ENCODE results near the gene ITPR1. TPM values are rescaled to one million over a fixed set of nuclear protein-coding genes. Genes with fewer than 3 reads are reported as not detected.
A peak's percentile ranks its signal among the peaks of the same experiment; 100 is the strongest.

The ITPR1 gene
- total and polyA plus RNA-seq, 2 of the 4 experiments (the other 2 are of a cell fraction): 1.8 to 5.7 TPM

DNA sequence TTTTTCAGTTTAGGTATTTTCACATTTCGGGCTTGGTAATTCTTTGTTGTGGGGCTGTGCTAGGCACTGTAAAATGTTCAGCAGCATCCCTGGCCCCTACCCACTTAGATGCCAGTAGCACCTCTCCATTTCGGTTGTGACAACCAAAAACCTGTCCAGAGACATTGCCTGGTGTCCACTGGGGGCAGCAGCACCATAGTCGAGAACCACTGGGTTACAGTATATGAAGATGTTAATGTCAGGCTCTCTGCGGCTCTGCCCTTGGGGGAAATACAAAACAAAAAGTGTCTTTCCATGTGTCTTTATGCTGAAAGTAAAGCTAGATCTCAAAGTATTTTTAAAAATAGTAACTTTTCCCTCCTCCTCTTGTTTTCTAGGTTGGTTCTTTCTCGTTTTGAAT lies 177.2 kb downstream of the ITPR1 start:
- dilution Hi-C loops (cut with HindIII; ENCODE audit: low sequenced_read_pairs, unreplicated experiment): no loop called here
- no peak overlapping the region for H2BK5ac ChIP-seq (ENCODE audit: low read depth, low read length, poor library complexity, severe bottlenecking)
- H4K91ac ChIP-seq (ENCODE audit: insufficient read depth, low read depth, low read length): no peak overlapping the region

More for the DNA sequence above, 177.2 kb downstream of the ITPR1 start:
- BruUV-seq (replicated peaks): no TSS peak
- peaks cover 2% of the 10 kb centered on the region; the same call in 1 of the 2 replicates for H3K9me1 ChIP-seq (ENCODE audit: insufficient read depth, low read length)
- no peaks in the 10 kb centered on the region for H3K4me1 ChIP-seq (ENCODE audit: control insufficient read depth, insufficient read depth, low read length)
- ATAC-seq (ENCODE audit: low read depth): no peak
- no peak for TF ChIP-seq MAZ (IDR thresholded peaks at IDR 0.05; ENCODE audit: borderline replicate concordance, low read depth, low read length)
- TF ChIP-seq NFE2L2 (IDR thresholded peaks at IDR 0.05; ENCODE audit: low read depth, low read length): no peak
- no peak for TF ChIP-seq SMC3 (IDR thresholded peaks at IDR 0.05; ENCODE audit: low read depth, low read length)
- TF ChIP-seq FOS (IDR thresholded peaks at IDR 0.05; ENCODE audit: low read depth, low read length): no peak
- TF ChIP-seq MXI1 (IDR thresholded peaks at IDR 0.05; ENCODE audit: borderline replicate concordance, low read depth, low read length): no peak
- TF ChIP-seq BHLHE40 (IDR thresholded peaks at IDR 0.05; ENCODE audit: low read depth, low read length): no peak
- TF ChIP-seq RAD21 (IDR thresholded peaks at IDR 0.05; ENCODE audit: low read length): peak; percentile 33; the same call in 1 of the 2 replicates
- TF ChIP-seq MAFK (IDR thresholded peaks at IDR 0.05; ENCODE audit: low read depth, low read length): no peak
- TF ChIP-seq, protein P1, sequence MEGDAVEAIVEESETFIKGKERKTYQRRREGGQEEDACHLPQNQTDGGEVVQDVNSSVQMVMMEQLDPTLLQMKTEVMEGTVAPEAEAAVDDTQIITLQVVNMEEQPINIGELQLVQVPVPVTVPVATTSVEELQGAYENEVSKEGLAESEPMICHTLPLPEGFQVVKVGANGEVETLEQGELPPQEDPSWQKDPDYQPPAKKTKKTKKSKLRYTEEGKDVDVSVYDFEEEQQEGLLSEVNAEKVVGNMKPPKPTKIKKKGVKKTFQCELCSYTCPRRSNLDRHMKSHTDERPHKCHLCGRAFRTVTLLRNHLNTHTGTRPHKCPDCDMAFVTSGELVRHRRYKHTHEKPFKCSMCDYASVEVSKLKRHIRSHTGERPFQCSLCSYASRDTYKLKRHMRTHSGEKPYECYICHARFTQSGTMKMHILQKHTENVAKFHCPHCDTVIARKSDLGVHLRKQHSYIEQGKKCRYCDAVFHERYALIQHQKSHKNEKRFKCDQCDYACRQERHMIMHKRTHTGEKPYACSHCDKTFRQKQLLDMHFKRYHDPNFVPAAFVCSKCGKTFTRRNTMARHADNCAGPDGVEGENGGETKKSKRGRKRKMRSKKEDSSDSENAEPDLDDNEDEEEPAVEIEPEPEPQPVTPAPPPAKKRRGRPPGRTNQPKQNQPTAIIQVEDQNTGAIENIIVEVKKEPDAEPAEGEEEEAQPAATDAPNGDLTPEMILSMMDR (conservative IDR thresholded peaks at IDR 0.05; ENCODE audit: low read depth, low read length): peak; percentile 33
- no peak for TF ChIP-seq CEBPB (IDR thresholded peaks at IDR 0.05; ENCODE audit: low read depth, low read length)
- no peak overlapping the region for H4K8ac ChIP-seq (ENCODE audit: low read depth in 2 of 2, low read length in 2 of 2)
- DNase-seq: no peak
- H3K56ac ChIP-seq (ENCODE audit: extremely low read depth, insufficient read depth, low read length): no peak overlapping the region
- WGBS, 2 experiments (ENCODE audit: extremely low coverage in 2 of 2, insufficient read length in 1 of 2): no CpG with 5 or more reads among the region's 5 CpGs
- no peak overlapping the region for H3K4me3 ChIP-seq (ENCODE audit: insufficient read depth, low read depth, low read length)
- H2BK20ac ChIP-seq (ENCODE audit: low read depth, low read length): no peak overlapping the region
- no peak overlapping the region for H3K4me2 ChIP-seq (ENCODE audit: low read depth, low read length)
- CTCF ChIA-PET: interaction anchor here (0.9 to 1.4 kb wide), 3 partner anchors 12 to 164 kb away, joined by 3 to 5 read pairs (median 4); no protein-coding TSS in a partner anchor
- no peak overlapping the region for H2AK9ac ChIP-seq (replicated peaks; ENCODE audit: low read depth, low read length, poor library complexity)
- no peaks in the 10 kb centered on the region for H3K27me3 ChIP-seq (ENCODE audit: control insufficient read depth, insufficient read depth, low read length)
- H2AK5ac ChIP-seq (ENCODE audit: low read depth, low read length): no peak overlapping the region
- no peaks in the 10 kb centered on the region for H4K20me1 ChIP-seq (ENCODE audit: insufficient read depth, low read length)
- H3K9me3 ChIP-seq (ENCODE audit: control insufficient read depth, insufficient read depth, low read length): no peaks in the 10 kb centered on the region
- no peak overlapping the region for H2BK120ac ChIP-seq (ENCODE audit: low read depth, low read length)
- H3K27ac ChIP-seq (ENCODE audit: insufficient read depth, low read length): no peak overlapping the region
- in situ Hi-C loops (cut with MboI; ENCODE audit: low sequenced_read_pairs) (no loop called here), intact Hi-C loops (cut with micrococcal nuclease) (no loop called here)
- no peak overlapping the region for H2BK15ac ChIP-seq (ENCODE audit: low read depth, low read length)
- H3K9ac ChIP-seq (ENCODE audit: low read depth, low read length): no peak overlapping the region
- H3K14ac ChIP-seq (replicated peaks; ENCODE audit: low read depth, low read length): no peak overlapping the region
- no peaks in the 10 kb centered on the region for H3K79me1 ChIP-seq (ENCODE audit: low read depth in 1 of 2, low read length in 2 of 2)
- no peak overlapping the region for H3K4ac ChIP-seq (ENCODE audit: low read depth, low read length)
- POLR2A ChIA-PET (ENCODE audit: unreplicated experiment): no interaction called here
- H3K36me3 ChIP-seq (ENCODE audit: control insufficient read depth, insufficient read depth, low read length): peaks cover 7% of the 10 kb centered on the region
- no peak overlapping the region for H2AFZ ChIP-seq (replicated peaks; ENCODE audit: low read length, poor library complexity)
- no peak overlapping the region for H3K23ac ChIP-seq (ENCODE audit: low read depth, low read length)
- H4K5ac ChIP-seq (ENCODE audit: low read depth, low read length): no peak overlapping the region
- H3K18ac ChIP-seq (ENCODE audit: low read depth, low read length): no peak overlapping the region
